Endothelial cell of umbilical vein (primary cell): ENCODE results near the gene LNX2. TPM values are rescaled to one million over a fixed set of nuclear protein-coding genes. Genes with fewer than 3 reads are reported as not detected.
A peak's percentile ranks its signal among the peaks of the same experiment; 100 is the strongest.

Source experiments
- BruUV-seq: library from RNA; stranded (reverse); fragments of 400-500 nt; replicated peaks from 2 replicates; lab custom pipeline; 2021; lab: Mats Ljungman, UMichigan
- CTCF ChIA-PET: fragments of 300-600, 350-600 bp; sonication (Branson Sonifier 250); formaldehyde crosslinking; loops from one replicate; lab custom pipeline; 2021; ENCODE audit warnings: antibody characterized with exemption, inconsistent platforms; lab: Charles Lee
- POLR2A ChIA-PET: fragments of 300-600, 350-600 bp; sonication (Branson Sonifier 250); formaldehyde crosslinking; loops from one replicate; lab custom pipeline; 2021; ENCODE audit warnings: antibody characterized with exemption, inconsistent platforms; lab: Charles Lee
- DNase-seq: peaks from one replicate; pipeline ENCODE4 v3.0.0-alpha.2; 2011; ENCODE audit warnings: low read depth, low spot score
- FAIRE-seq: peaks from 2 replicates; lab custom pipeline; 2011; peaks lifted over from hg19 to GRCh38; lab: Jason Lieb, UNC
- H2AFZ ChIP-seq: 2 replicates; pipeline ENCODE4 v1.6.0; 2012; ENCODE audit warnings: low read depth, low read length, control low read depth, inconsistent platforms
- H3K27ac ChIP-seq: 2 replicates; pipeline ENCODE4 v1.5.1; 2011; ENCODE audit warnings: low read depth, mild to moderate bottlenecking, control low read depth, low read length, moderate library complexity; ENCODE audit not compliant: insufficient read depth
- H3K27me3 ChIP-seq, 2 experiments: 2 replicates each; pipeline versions ENCODE4 v1.6.0 to v1.6.1; 2011; ENCODE audit warnings: low read length in 2 of 2, mixed read lengths in 1 of 2; ENCODE audit not compliant: control insufficient read depth in 2 of 2, insufficient read depth in 2 of 2
- H3K36me3 ChIP-seq, 2 experiments: 2 replicates in 1 of 2; 3 replicates in 1 of 2; pipeline ENCODE4 v1.5.1; 2011; ENCODE audit warnings: low read length in 2 of 2, mild to moderate bottlenecking in 1 of 2, moderate library complexity in 1 of 2; ENCODE audit not compliant: control insufficient read depth in 2 of 2, insufficient read depth in 2 of 2; ENCODE audit errors: extremely low read depth in 1 of 2
- H3K4me1 ChIP-seq: 3 replicates; pipeline ENCODE4 v1.5.1; 2011; ENCODE audit warnings: mild to moderate bottlenecking, low read length; ENCODE audit not compliant: control insufficient read depth, insufficient read depth; ENCODE audit errors: extremely low read depth
- H3K4me2 ChIP-seq: 2 replicates; pipeline ENCODE4 v1.6.1; 2011; ENCODE audit warnings: low read length, control low read depth, mixed read lengths; ENCODE audit not compliant: insufficient read depth
- H3K4me3 ChIP-seq, 3 experiments: fragments of 200-600 bp in 1 of 3; sonication (generic), shearing (Covaris generic) in 1 of 3; replicated peaks in 1 of 3; 2 replicates each; pipeline ENCODE4 v1.5.1; 2011 to 2016; ENCODE audit warnings: control low read depth in 3 of 3, low read length in 3 of 3, mild to moderate bottlenecking in 2 of 3, inconsistent platforms in 1 of 3, low read depth in 1 of 3, moderate library complexity in 1 of 3; ENCODE audit not compliant: insufficient read depth in 1 of 3
- H3K79me2 ChIP-seq: 2 replicates; pipeline ENCODE4 v1.6.0; 2012; ENCODE audit warnings: low read length, inconsistent platforms; ENCODE audit not compliant: control insufficient read depth, insufficient read depth
- H3K9ac ChIP-seq: replicated peaks from 2 replicates; pipeline ENCODE3; 2011; ENCODE audit warnings: low read length, control low read depth; ENCODE audit not compliant: insufficient read depth; ENCODE audit errors: extremely low read depth
- H3K9me1 ChIP-seq: replicated peaks from 3 replicates; pipeline ENCODE4 v1.6.0; 2011; ENCODE audit warnings: mild to moderate bottlenecking, low read length; ENCODE audit not compliant: control insufficient read depth, insufficient read depth; ENCODE audit errors: extremely low read depth
- H3K9me3 ChIP-seq: replicated peaks from 2 replicates; pipeline ENCODE4 v1.5.1; 2012; ENCODE audit warnings: low read length, inconsistent platforms; ENCODE audit not compliant: control insufficient read depth, insufficient read depth
- H4K20me1 ChIP-seq: replicated peaks from 2 replicates; pipeline ENCODE3; 2011; ENCODE audit warnings: mild to moderate bottlenecking, low read length; ENCODE audit not compliant: control insufficient read depth, insufficient read depth; ENCODE audit errors: extremely low read depth
- FOS ChIP-seq: IDR thresholded peaks from 2 replicates; pipeline ENCODE4 v1.6.1; 2011; ENCODE audit warnings: mild to moderate bottlenecking, low read length, moderate library complexity, borderline replicate concordance; ENCODE audit not compliant: insufficient read depth
- GATA2 ChIP-seq: IDR thresholded peaks from 2 replicates; pipeline ENCODE4 v1.7.0; 2011; ENCODE audit warnings: low read depth, mild to moderate bottlenecking, moderate library complexity, mixed read lengths, low read length; ENCODE audit not compliant: insufficient read length, insufficient read depth
- POLR2A ChIP-seq: IDR thresholded peaks from 2 replicates; pipeline ENCODE4 v1.6.1; 2012; ENCODE audit warnings: low read depth, mild to moderate bottlenecking, control low read depth, low read length
- dilution Hi-C: fragments of 300-500 bp; cut with MboI; formaldehyde crosslinking; loops from one replicate; pipeline ENCODE4 v1.15.0; 2019; ENCODE audit warnings: low sequenced_read_pairs; ENCODE audit not compliant: extremely low pct_ligation_motif_present
- intact Hi-C: fragments of 100-400 bp; cut with micrococcal nuclease; formaldehyde crosslinking; loops from one replicate; pipeline ENCODE4 v1.10.0; 2022
- polyA plus RNA-seq, 4 experiments: library from polyadenylated mRNA; depleted of rRNA in 3 of 4; stranded (reverse) in 3 of 4; unstranded in 1 of 4; fragments of >200 nt; gene quantifications; 2 replicates each; pipeline versions ENCODE4 v1.2.1 to v1.2.3, GENCODE V29; 2011 to 2012; ENCODE audit warnings: missing spikeins in 1 of 4
- total RNA-seq: library from RNA; stranded (reverse); gene quantifications from 2 replicates; pipeline ENCODE4 v1.2.3, GENCODE V29; 2021
- TF ChIP-seq, protein P1 (sequence below): IDR thresholded peaks from 2 replicates; pipeline ENCODE4 v1.6.1; 2011; ENCODE audit not compliant: insufficient read depth, insufficient read length
- TF ChIP-seq, protein P2 (sequence below), 2 donors: IDR thresholded peaks; 1 replicate in 1 of 2; 2 replicates in 1 of 2; pipeline ENCODE4 v1.5.1; 2011; ENCODE audit warnings: low read length in 2 of 2, mild to moderate bottlenecking in 2 of 2, moderate library complexity in 2 of 2, control low read depth in 1 of 2, inconsistent platforms in 1 of 2, low read depth in 1 of 2; ENCODE audit not compliant: insufficient read depth in 1 of 2; ENCODE audit errors: extremely low read depth in 1 of 2

Gene LNX2
- total and polyA plus RNA-seq, 2 donors (not counting 3 experiments of a cell fraction or from before 2014, with no cell fraction given) = 7.0 to 9.1 TPM

- intact Hi-C loops (no loop called here), dilution Hi-C loops (no loop called here)
- POLR2A ChIA-PET = no interaction called here
- Histone ChIP-seq H3K27ac (no peak overlapping the region), H3K9ac (no peak overlapping the region), H4K20me1 (no peaks in the 10 kb centered on the region), H3K36me3 (peaks cover 0 to 2% of the 10 kb centered on the region in 2 experiments), H3K27me3 (no peaks in the 10 kb centered on the region), H3K4me1 (peaks cover 23% of the 10 kb centered on the region), H3K9me3 (no peaks in the 10 kb centered on the region), H3K4me3 (no peak overlapping the region), H3K9me1 (no peaks in the 10 kb centered on the region), H3K79me2 (peaks cover 28% of the 10 kb centered on the region), H2AFZ (no peak overlapping the region), H3K4me2 (peak overlapping the region; percentile 32)
- BruUV-seq = no TSS peak
- FAIRE-seq (no peak), DNase-seq (peak; percentile 42)
- CTCF ChIA-PET = interaction anchor here (1.2 to 1.3 kb wide), 2 partner anchors 22 to 104 kb away, joined by 5 to 8 read pairs; no protein-coding TSS in a partner anchor
- peak; percentile 66 for TF ChIP-seq GATA2
- TF ChIP-seq, protein P1, sequence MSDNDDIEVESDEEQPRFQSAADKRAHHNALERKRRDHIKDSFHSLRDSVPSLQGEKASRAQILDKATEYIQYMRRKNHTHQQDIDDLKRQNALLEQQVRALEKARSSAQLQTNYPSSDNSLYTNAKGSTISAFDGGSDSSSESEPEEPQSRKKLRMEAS = no peak
Observed at GRCh38 chr13:27636589-27637288, 16.4 kb upstream of the LNX2 start.

- no peaks in the 10 kb centered on the region for H3K27me3 ChIP-seq
- intact Hi-C loops (no loop called here), dilution Hi-C loops (no loop called here)
- peaks cover 29% of the 10 kb centered on the region for H3K79me2 ChIP-seq
- ChIA-PET CTCF (interaction anchor here (1.1 kb wide), 1 partner anchor 9 kb away, joined by 3 read pairs; no protein-coding TSS in a partner anchor), POLR2A (interaction anchor here (0.7 kb wide), 1 partner anchor 18 kb away, joined by 5 read pairs; no protein-coding TSS in a partner anchor)
- H3K27ac ChIP-seq = no peak overlapping the region
- BruUV-seq = no TSS peak
- TF ChIP-seq, protein P2, sequence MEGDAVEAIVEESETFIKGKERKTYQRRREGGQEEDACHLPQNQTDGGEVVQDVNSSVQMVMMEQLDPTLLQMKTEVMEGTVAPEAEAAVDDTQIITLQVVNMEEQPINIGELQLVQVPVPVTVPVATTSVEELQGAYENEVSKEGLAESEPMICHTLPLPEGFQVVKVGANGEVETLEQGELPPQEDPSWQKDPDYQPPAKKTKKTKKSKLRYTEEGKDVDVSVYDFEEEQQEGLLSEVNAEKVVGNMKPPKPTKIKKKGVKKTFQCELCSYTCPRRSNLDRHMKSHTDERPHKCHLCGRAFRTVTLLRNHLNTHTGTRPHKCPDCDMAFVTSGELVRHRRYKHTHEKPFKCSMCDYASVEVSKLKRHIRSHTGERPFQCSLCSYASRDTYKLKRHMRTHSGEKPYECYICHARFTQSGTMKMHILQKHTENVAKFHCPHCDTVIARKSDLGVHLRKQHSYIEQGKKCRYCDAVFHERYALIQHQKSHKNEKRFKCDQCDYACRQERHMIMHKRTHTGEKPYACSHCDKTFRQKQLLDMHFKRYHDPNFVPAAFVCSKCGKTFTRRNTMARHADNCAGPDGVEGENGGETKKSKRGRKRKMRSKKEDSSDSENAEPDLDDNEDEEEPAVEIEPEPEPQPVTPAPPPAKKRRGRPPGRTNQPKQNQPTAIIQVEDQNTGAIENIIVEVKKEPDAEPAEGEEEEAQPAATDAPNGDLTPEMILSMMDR (IDR thresholded peaks at IDR 0.05; ENCODE audit: extremely low read depth in 1 of 2, insufficient read depth in 1 of 2, low read depth in 1 of 2, low read length in 2 of 2) = no peak
- TF ChIP-seq FOS (no peak), POLR2A (no peak)
- no peak overlapping the region for H2AFZ ChIP-seq
- H3K9ac ChIP-seq = no peak overlapping the region
- H4K20me1 ChIP-seq = no peaks in the 10 kb centered on the region
- no peaks in the 10 kb centered on the region for H3K9me3 ChIP-seq
- peaks cover 23% of the 10 kb centered on the region for H3K4me1 ChIP-seq
- H3K4me3 ChIP-seq = no peak overlapping the region
- FAIRE-seq = no peak
- no peak for DNase-seq
- H3K36me3 ChIP-seq = peaks cover 0 to 2% of the 10 kb centered on the region in 2 experiments
- no peaks in the 10 kb centered on the region for H3K9me1 ChIP-seq
- H3K4me2 ChIP-seq = no peak overlapping the region
Observed at GRCh38 chr13:27635266-27635665, 14.9 kb upstream of the LNX2 start.
